Liver (tissue), 9 donors: ENCODE results near the gene SMAP2. TPM values are rescaled to one million over a fixed set of nuclear protein-coding genes. Genes with fewer than 3 reads are reported as not detected.

Experiments
- DNase-seq: peaks from one replicate; pipeline ENCODE4 v3.0.0-alpha.2; 2017; ENCODE audit warnings: low spot score
- H3K27ac ChIP-seq, 2 donors: one replicate each; pipeline ENCODE4 v1.7.0; 2013; ENCODE audit warnings: inconsistent platforms in 2 of 2, low read length in 2 of 2, control low read depth in 1 of 2, low read depth in 1 of 2, mild to moderate bottlenecking in 1 of 2
- H3K27me3 ChIP-seq, 4 donors: one replicate each; pipeline versions ENCODE4 v1.6.1 to v1.7.0; 2013; ENCODE audit warnings: low read length in 3 of 4, inconsistent platforms in 1 of 4, mild to moderate bottlenecking in 1 of 4, moderate library complexity in 1 of 4; ENCODE audit not compliant: control insufficient read depth in 4 of 4, insufficient read depth in 4 of 4
- H3K36me3 ChIP-seq, 4 donors: one replicate each; pipeline versions ENCODE4 v1.6.1 to v1.7.0; 2013; ENCODE audit warnings: low read length in 3 of 4, mild to moderate bottlenecking in 3 of 4, low read depth in 1 of 4, moderate library complexity in 1 of 4; ENCODE audit not compliant: control insufficient read depth in 4 of 4, insufficient read depth in 3 of 4
- H3K4me1 ChIP-seq, 4 donors: one replicate each; pipeline versions ENCODE4 v1.6.1 to v1.7.0; 2013; ENCODE audit warnings: low read length in 3 of 4, mild to moderate bottlenecking in 3 of 4, moderate library complexity in 1 of 4; ENCODE audit not compliant: control insufficient read depth in 4 of 4, insufficient read depth in 4 of 4
- H3K4me3 ChIP-seq, 3 donors: one replicate each; pipeline versions ENCODE4 v1.6.1 to v1.7.0; 2013; ENCODE audit warnings: low read length in 3 of 3, control low read depth in 1 of 3, low read depth in 1 of 3, mild to moderate bottlenecking in 1 of 3
- H3K9ac ChIP-seq, 2 donors: one replicate each; pipeline ENCODE4 v1.7.0; 2013; ENCODE audit warnings: low read length in 2 of 2, mild to moderate bottlenecking in 2 of 2, moderate library complexity in 2 of 2, control low read depth in 1 of 2, low read depth in 1 of 2
- H3K9me3 ChIP-seq, 4 donors: one replicate each; pipeline versions ENCODE4 v1.6.1 to v1.7.0; 2013; ENCODE audit warnings: low read length in 3 of 4; ENCODE audit not compliant: control insufficient read depth in 4 of 4
- ATF3 ChIP-seq: IDR thresholded peaks from 2 replicates; pipeline ENCODE4 v1.6.1; 2016; ENCODE audit warnings: antibody characterized with exemption
- CTCF ChIP-seq: fragments of 150-350 bp; IDR thresholded peaks from 2 replicates; pipeline ENCODE4 v1.5.1; 2017; ENCODE audit warnings: improper control_type of control experiment, low read depth, low read length; ENCODE audit not compliant: missing input control
- EGR1 ChIP-seq, 2 donors: IDR thresholded peaks; 2 replicates each; pipeline ENCODE4 v1.6.1; 2016 to 2018; ENCODE audit warnings: antibody characterized with exemption in 2 of 2, low read depth in 2 of 2
- FOXA1 ChIP-seq: IDR thresholded peaks from 2 replicates; pipeline ENCODE4 v1.6.1; 2016; ENCODE audit warnings: antibody characterized with exemption
- FOXA2 ChIP-seq: IDR thresholded peaks from 2 replicates; pipeline ENCODE4 v1.6.1; 2016; ENCODE audit warnings: antibody characterized with exemption
- GABPA ChIP-seq, 2 donors: IDR thresholded peaks in 1 of 2; conservative IDR thresholded peaks in 1 of 2; 2 replicates each; pipeline ENCODE4 v1.6.1; 2016; ENCODE audit warnings: antibody characterized with exemption in 2 of 2, mild to moderate bottlenecking in 1 of 2, moderate library complexity in 1 of 2
- HNF4A ChIP-seq, 2 donors: conservative IDR thresholded peaks; 2 replicates each; pipeline ENCODE4 v1.6.1; 2016; ENCODE audit warnings: antibody characterized with exemption in 2 of 2, mild to moderate bottlenecking in 2 of 2
- HNF4G ChIP-seq: IDR thresholded peaks from 2 replicates; pipeline ENCODE4 v1.6.1; 2016; ENCODE audit warnings: antibody characterized with exemption
- JUND ChIP-seq, 2 donors: IDR thresholded peaks; 2 replicates each; pipeline ENCODE4 v1.6.1; 2016; ENCODE audit warnings: antibody characterized with exemption in 2 of 2
- NR2F2 ChIP-seq: IDR thresholded peaks from 2 replicates; pipeline ENCODE4 v1.6.1; 2016; ENCODE audit warnings: antibody characterized with exemption
- RAD21 ChIP-seq, 2 donors: IDR thresholded peaks; 2 replicates each; pipeline ENCODE4 v1.6.1; 2016; ENCODE audit warnings: antibody characterized with exemption in 2 of 2, mild to moderate bottlenecking in 2 of 2
- REST ChIP-seq: IDR thresholded peaks from 2 replicates; pipeline ENCODE4 v1.6.1; 2016; ENCODE audit warnings: antibody characterized with exemption, mild to moderate bottlenecking
- RXRA ChIP-seq, 2 donors: IDR thresholded peaks; 2 replicates each; pipeline ENCODE4 v1.6.1; 2017 to 2018; ENCODE audit warnings: antibody characterized with exemption in 2 of 2, mild to moderate bottlenecking in 1 of 2
- SP1 ChIP-seq: IDR thresholded peaks from 2 replicates; pipeline ENCODE4 v1.6.1; 2018; ENCODE audit warnings: antibody characterized with exemption, mild to moderate bottlenecking
- TAF1 ChIP-seq: conservative IDR thresholded peaks from 2 replicates; pipeline ENCODE4 v1.6.1; 2016; ENCODE audit warnings: antibody characterized with exemption, mild to moderate bottlenecking
- YY1 ChIP-seq: IDR thresholded peaks from 2 replicates; pipeline ENCODE4 v1.6.1; 2016; ENCODE audit warnings: antibody characterized with exemption, mild to moderate bottlenecking
- ZBTB33 ChIP-seq: IDR thresholded peaks from 2 replicates; pipeline ENCODE4 v1.6.1; 2016; ENCODE audit warnings: antibody characterized with exemption
- WGBS: extraction: QIAGEN DNeasy Blood & Tissue Kit; methylation state at CpG from one replicate; pipeline ENCODE4 v1.1.7; 2013; 5-methylcytosine and 5-hydroxymethylcytosine counted together
- polyA plus RNA-seq, 2 donors: library from polyadenylated mRNA; stranded (reverse) in 1 of 2; unstranded in 1 of 2; fragments of 200-250 nt in 1 of 2; fragments of >200 nt in 1 of 2; fragmentation: Nextera tagmentation in 1 of 2; extraction: Ambion mirVana in 1 of 2; gene quantifications; one replicate each; pipeline versions ENCODE4 v1.2.1 to v1.2.3, GENCODE V29; 2013 to 2015
- total RNA-seq, 2 donors: library from RNA; depleted of rRNA; stranded (reverse); fragments of >200 nt; gene quantifications; one replicate each; pipeline ENCODE4 v1.2.3, GENCODE V29; 2014
- donor health status: healthy.
- donor health status: healthy.
- donor health status: healthy.
- donor health status: healthy.
- donor health status: healthy.

SMAP2 gene
- total and polyA plus RNA-seq, 4 donors: 20.0 to 36.8 (median 29.8) TPM

- TF ChIP-seq HNF4G (no peak), JUND (IDR thresholded peaks at IDR 0.05) (no peak), ATF3 (no peak)
These were observed 23.1 kb upstream of the SMAP2 start (continued) for GRCh38 chr1:40350391-40350790.

GRCh38 chr1:40351124-40351523 is 22.4 kb upstream of the SMAP2 start:
- Histone ChIP-seq H3K9me3 (no peaks in the 10 kb centered on the region), H3K4me3 (no peak overlapping the region), H3K27ac (no peak overlapping the region), H3K4me1 (no peaks in the 10 kb centered on the region), H3K36me3 (no peaks in the 10 kb centered on the region), H3K27me3 (no peaks in the 10 kb centered on the region), H3K9ac (no peak overlapping the region)
- no peak for DNase-seq
- WGBS: 90% methylated on average over 2 of the region's 2 CpGs
- TF ChIP-seq HNF4G: no peak
- TF ChIP-seq RXRA (IDR thresholded peaks at IDR 0.05): no peak
- TF ChIP-seq NR2F2: no peak
- TF ChIP-seq GABPA (IDR thresholded peaks at IDR 0.05 in 1 of 2, conservative IDR thresholded peaks at IDR 0.05 in 1 of 2): no peak
- no peak for TF ChIP-seq FOXA2
- TF ChIP-seq JUND (IDR thresholded peaks at IDR 0.05): no peak
- TF ChIP-seq ZBTB33: no peak
- no peak for TF ChIP-seq REST
- no peak for TF ChIP-seq ATF3
- no peak for TF ChIP-seq YY1
- TF ChIP-seq CTCF: no peak
- no peak for TF ChIP-seq SP1
- TF ChIP-seq EGR1 (IDR thresholded peaks at IDR 0.05; ENCODE audit: low read depth in 2 of 2): no peak
- TF ChIP-seq RAD21 (IDR thresholded peaks at IDR 0.05): no peak
- no peak for TF ChIP-seq HNF4A (conservative IDR thresholded peaks at IDR 0.05)
- TF ChIP-seq FOXA1: no peak
- no peak for TF ChIP-seq TAF1
